Measurements from ENCODE around the gene GOLGA2. TPM values are rescaled to one million over a fixed set of nuclear protein-coding genes. Genes with fewer than 3 reads are reported as not detected.

GOLGA2 gene
- total RNA-seq, 1 experiment from 2014 or later = 87.0 TPM

DNA sequence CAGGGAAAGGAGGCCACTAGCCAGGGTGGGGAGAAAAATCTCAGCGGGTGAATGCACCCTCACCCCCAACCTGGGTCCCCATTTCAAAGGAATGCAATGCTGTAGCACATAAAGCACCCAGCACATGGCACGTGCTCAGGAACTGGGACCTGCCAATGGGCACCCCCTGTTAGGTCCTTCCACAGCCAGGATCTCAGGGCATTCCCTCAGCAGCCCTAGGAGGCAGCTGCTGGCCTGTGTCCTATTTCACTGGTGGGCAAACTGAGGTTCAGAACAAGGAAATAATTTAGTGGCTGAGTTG, 63.9 kb downstream of the GOLGA2 start:
- Histone ChIP-seq H3K36me3 (ENCODE audit: insufficient read depth, low read length, poor library complexity, severe bottlenecking) (no peaks in the 10 kb centered on the region), H3K4me1 (ENCODE audit: insufficient read depth, low read length, poor library complexity, severe bottlenecking) (peaks cover 9% of the 10 kb centered on the region), H3K4me3 (ENCODE audit: low read depth, low read length, poor library complexity, severe bottlenecking) (no peak overlapping the region), H3K27me3 (replicated peaks; ENCODE audit: insufficient read depth, low read depth, low read length, poor library complexity) (no peaks in the 10 kb centered on the region), H3K27ac (ENCODE audit: low read depth, low read length, poor library complexity, severe bottlenecking) (no peak overlapping the region), H3K9me3 (ENCODE audit: low read depth, low read length, poor library complexity, severe bottlenecking) (no peaks in the 10 kb centered on the region)
- no peak for DNase-seq (ENCODE audit: low spot score)
- ChIA-PET CTCF (no interaction called here), POLR2A (ENCODE audit: low non-redundant PET) (no interaction called here)
- BruUV-seq (replicated peaks) = no TSS peak
- intact Hi-C loops (cut with micrococcal nuclease; ENCODE audit: unreplicated experiment) = no loop called here
- no peak for TF ChIP-seq EZH2 (IDR thresholded peaks at IDR 0.05; ENCODE audit: borderline replicate concordance, low read depth, low read length, poor library complexity, severe bottlenecking)
- TF ChIP-seq, protein P1, sequence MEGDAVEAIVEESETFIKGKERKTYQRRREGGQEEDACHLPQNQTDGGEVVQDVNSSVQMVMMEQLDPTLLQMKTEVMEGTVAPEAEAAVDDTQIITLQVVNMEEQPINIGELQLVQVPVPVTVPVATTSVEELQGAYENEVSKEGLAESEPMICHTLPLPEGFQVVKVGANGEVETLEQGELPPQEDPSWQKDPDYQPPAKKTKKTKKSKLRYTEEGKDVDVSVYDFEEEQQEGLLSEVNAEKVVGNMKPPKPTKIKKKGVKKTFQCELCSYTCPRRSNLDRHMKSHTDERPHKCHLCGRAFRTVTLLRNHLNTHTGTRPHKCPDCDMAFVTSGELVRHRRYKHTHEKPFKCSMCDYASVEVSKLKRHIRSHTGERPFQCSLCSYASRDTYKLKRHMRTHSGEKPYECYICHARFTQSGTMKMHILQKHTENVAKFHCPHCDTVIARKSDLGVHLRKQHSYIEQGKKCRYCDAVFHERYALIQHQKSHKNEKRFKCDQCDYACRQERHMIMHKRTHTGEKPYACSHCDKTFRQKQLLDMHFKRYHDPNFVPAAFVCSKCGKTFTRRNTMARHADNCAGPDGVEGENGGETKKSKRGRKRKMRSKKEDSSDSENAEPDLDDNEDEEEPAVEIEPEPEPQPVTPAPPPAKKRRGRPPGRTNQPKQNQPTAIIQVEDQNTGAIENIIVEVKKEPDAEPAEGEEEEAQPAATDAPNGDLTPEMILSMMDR (conservative IDR thresholded peaks at IDR 0.05; ENCODE audit: low read depth, low read length) = no peak

DNA sequence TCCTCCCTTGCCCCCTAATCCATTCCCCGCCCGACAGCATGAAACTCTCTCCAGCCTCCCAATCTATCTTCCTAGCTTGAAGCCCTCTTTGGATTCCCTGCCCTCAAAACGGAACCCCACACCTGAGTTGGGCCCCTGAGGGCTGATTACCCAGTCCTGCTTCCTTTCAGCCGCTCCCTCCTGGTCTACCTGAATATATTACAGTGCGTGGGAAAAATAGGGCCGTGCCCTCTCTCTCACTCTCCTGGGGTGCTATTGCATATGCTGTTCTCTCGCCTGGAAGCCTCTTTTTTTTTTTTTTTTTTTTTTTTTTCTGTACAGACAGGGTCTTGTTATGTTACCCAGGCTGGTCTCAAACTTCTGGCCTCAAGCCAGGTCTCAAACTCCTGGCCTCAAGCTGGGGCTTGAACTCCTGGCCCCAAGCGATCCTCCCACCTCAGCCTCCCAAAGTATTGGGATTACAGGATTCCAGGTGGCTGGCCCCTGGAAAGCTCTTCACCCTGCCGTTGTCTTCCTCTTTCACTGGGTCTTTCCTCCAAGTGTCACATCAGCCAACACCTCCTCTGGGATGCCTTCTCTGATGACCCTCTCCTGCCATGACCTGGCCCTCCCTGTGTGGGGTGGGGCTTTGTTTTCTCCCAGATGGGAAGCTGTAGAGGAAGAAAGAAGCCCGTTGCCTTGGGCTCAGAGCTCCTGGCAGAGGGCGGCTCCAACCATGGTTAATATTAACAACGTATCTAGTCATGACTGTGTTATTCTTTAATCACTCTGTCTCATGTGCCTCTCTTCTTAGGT, 64.4 kb downstream of the GOLGA2 start:
- BruUV-seq (replicated peaks) = no TSS peak
- no peak overlapping the region for H3K27ac ChIP-seq (ENCODE audit: low read depth, low read length, poor library complexity, severe bottlenecking)
- no peak for DNase-seq (ENCODE audit: low spot score)
- no peak for TF ChIP-seq EZH2 (IDR thresholded peaks at IDR 0.05; ENCODE audit: borderline replicate concordance, low read depth, low read length, poor library complexity, severe bottlenecking)
- TF ChIP-seq, protein P1 (conservative IDR thresholded peaks at IDR 0.05; ENCODE audit: low read depth, low read length) = no peak
- H3K9me3 ChIP-seq (ENCODE audit: low read depth, low read length, poor library complexity, severe bottlenecking) = no peaks in the 10 kb centered on the region
- no peaks in the 10 kb centered on the region for H3K36me3 ChIP-seq (ENCODE audit: insufficient read depth, low read length, poor library complexity, severe bottlenecking)
- intact Hi-C loops (cut with micrococcal nuclease; ENCODE audit: unreplicated experiment) = no loop called here
- H3K4me3 ChIP-seq (ENCODE audit: low read depth, low read length, poor library complexity, severe bottlenecking) = no peak overlapping the region
- CTCF ChIA-PET = interaction anchor here (1.0 kb wide), 1 partner anchor 87 kb away, joined by 3 read pairs; no protein-coding TSS in a partner anchor
- POLR2A ChIA-PET (ENCODE audit: low non-redundant PET) = no interaction called here
- H3K4me1 ChIP-seq (ENCODE audit: insufficient read depth, low read length, poor library complexity, severe bottlenecking) = peaks cover 7% of the 10 kb centered on the region
- no peaks in the 10 kb centered on the region for H3K27me3 ChIP-seq (replicated peaks; ENCODE audit: insufficient read depth, low read depth, low read length, poor library complexity)

DNA sequence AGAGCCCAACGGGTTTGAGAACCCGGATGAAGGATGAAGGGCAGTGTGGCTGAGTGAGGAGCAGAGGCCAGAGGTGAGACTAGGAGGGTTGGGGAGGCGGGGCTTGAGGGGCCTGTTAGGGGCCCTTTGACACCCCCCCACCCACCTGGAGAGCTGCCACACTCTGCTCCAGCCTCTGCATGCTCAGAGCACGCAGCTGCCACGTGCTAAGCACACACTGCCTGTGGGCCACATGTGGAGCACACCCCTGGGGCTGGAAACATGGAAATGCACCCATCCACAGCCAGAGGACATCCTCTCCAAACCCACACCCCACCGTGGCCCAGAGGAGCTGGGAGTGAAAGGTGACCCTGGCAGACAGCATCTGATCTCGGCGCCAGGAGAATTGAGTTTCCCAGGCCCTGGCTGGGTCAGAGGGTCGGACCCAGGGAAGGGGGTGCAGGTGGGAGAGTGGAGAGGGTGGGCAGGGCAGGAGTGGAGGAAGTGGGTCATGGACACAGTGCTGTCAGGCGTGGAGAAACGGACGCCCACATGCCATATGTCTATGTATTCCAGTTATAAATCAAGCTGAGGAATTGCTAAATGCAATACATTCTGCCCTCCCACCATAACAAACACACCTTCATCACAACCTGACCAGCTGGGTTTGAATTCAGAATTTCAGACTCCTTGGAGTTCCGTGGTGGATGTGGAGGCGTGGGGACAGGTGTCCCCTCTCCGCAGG, 66.7 kb downstream of the GOLGA2 start:
- ChIA-PET POLR2A (ENCODE audit: low non-redundant PET) (no interaction called here), CTCF (no interaction called here)
- no peak overlapping the region for H3K27ac ChIP-seq (ENCODE audit: low read depth, low read length, poor library complexity, severe bottlenecking)
- BruUV-seq (replicated peaks) = no TSS peak
- H3K36me3 ChIP-seq (ENCODE audit: insufficient read depth, low read length, poor library complexity, severe bottlenecking) = no peaks in the 10 kb centered on the region
- no peak for DNase-seq (ENCODE audit: low spot score)
- intact Hi-C loops (cut with micrococcal nuclease; ENCODE audit: unreplicated experiment) = no loop called here
- TF ChIP-seq EZH2 (IDR thresholded peaks at IDR 0.05; ENCODE audit: borderline replicate concordance, low read depth, low read length, poor library complexity, severe bottlenecking) = no peak
- TF ChIP-seq, protein P1 (conservative IDR thresholded peaks at IDR 0.05; ENCODE audit: low read depth, low read length) = no peak
- no peak overlapping the region for H3K4me3 ChIP-seq (ENCODE audit: low read depth, low read length, poor library complexity, severe bottlenecking)
- no peaks in the 10 kb centered on the region for H3K27me3 ChIP-seq (replicated peaks; ENCODE audit: insufficient read depth, low read depth, low read length, poor library complexity)
- H3K4me1 ChIP-seq (ENCODE audit: insufficient read depth, low read length, poor library complexity, severe bottlenecking) = no peaks in the 10 kb centered on the region
- H3K9me3 ChIP-seq (ENCODE audit: low read depth, low read length, poor library complexity, severe bottlenecking) = no peaks in the 10 kb centered on the region

All from A673 (cell line).